ENCODE data around the gene RPL13.

RPL13 gene

GRCh38 chr16:89545831-89546574 lies 14.5 kb upstream of the RPL13 start:
- no peaks in the 10 kb centered on the region for H3K36me3 ChIP-seq (replicated peaks; ENCODE audit: insufficient read depth, low read length)
- H3K9me2 ChIP-seq (replicated peaks; ENCODE audit: insufficient read depth, low read length), result no peaks in the 10 kb centered on the region
- H4K20me1 ChIP-seq (ENCODE audit: insufficient read depth, low read length), result no peaks in the 10 kb centered on the region
- H3K79me2 ChIP-seq (ENCODE audit: low read length), result no peaks in the 10 kb centered on the region
- H3K9me3 ChIP-seq (replicated peaks; ENCODE audit: insufficient read depth, low read length), result no peaks in the 10 kb centered on the region
- H3K4me2 ChIP-seq (ENCODE audit: low read depth, low read length), result no peak overlapping the region
- H3K4me1 ChIP-seq (ENCODE audit: low read length), result no peaks in the 10 kb centered on the region
- H2AFZ ChIP-seq (ENCODE audit: low read length), result no peak overlapping the region
- no peak overlapping the region for H3K4me3 ChIP-seq (ENCODE audit: low read length)
- H3K27me3 ChIP-seq (replicated peaks; ENCODE audit: insufficient read depth, low read length), result no peaks in the 10 kb centered on the region
- DNase-seq, result no peak
- H3F3A ChIP-seq (ENCODE audit: insufficient read depth, low read length), result no peaks in the 10 kb centered on the region
- no peak for TF ChIP-seq CTCF (IDR thresholded peaks at IDR 0.05; ENCODE audit: low read length)
- no peak for TF ChIP-seq EZH2phosphoT487 (IDR thresholded peaks at IDR 0.05; ENCODE audit: low read length)
- H3K27ac ChIP-seq (ENCODE audit: low read length), result no peak overlapping the region
- H3K9ac ChIP-seq (ENCODE audit: low read length), result no peak overlapping the region

- no peak for DNase-seq
- H3K27ac ChIP-seq (ENCODE audit: low read length), result no peak overlapping the region
- H4K20me1 ChIP-seq (ENCODE audit: insufficient read depth, low read length), result no peaks in the 10 kb centered on the region
- no peak overlapping the region for H2AFZ ChIP-seq (ENCODE audit: low read length)
- TF ChIP-seq CTCF (IDR thresholded peaks at IDR 0.05; ENCODE audit: low read length) (no peak), EZH2 (optimal IDR thresholded peaks at IDR 0.05; ENCODE audit: low read depth, low read length) (no peak), EZH2phosphoT487 (IDR thresholded peaks at IDR 0.05; ENCODE audit: low read length) (no peak)
- H3K4me3 ChIP-seq (ENCODE audit: low read length), result no peak overlapping the region
- no peaks in the 10 kb centered on the region for H3K4me1 ChIP-seq (ENCODE audit: low read length)
- H3F3A ChIP-seq (ENCODE audit: insufficient read depth, low read length), result no peaks in the 10 kb centered on the region
- no peaks in the 10 kb centered on the region for H3K9me3 ChIP-seq (replicated peaks; ENCODE audit: insufficient read depth, low read length)
- no peaks in the 10 kb centered on the region for H3K79me2 ChIP-seq (ENCODE audit: low read length)
- H3K9ac ChIP-seq (ENCODE audit: low read length), result no peak overlapping the region
- no peaks in the 10 kb centered on the region for H3K27me3 ChIP-seq (replicated peaks; ENCODE audit: insufficient read depth, low read length)
- H3K4me2 ChIP-seq (ENCODE audit: low read depth, low read length), result no peak overlapping the region
- no peaks in the 10 kb centered on the region for H3K9me2 ChIP-seq (replicated peaks; ENCODE audit: insufficient read depth, low read length)
- no peaks in the 10 kb centered on the region for H3K36me3 ChIP-seq (replicated peaks; ENCODE audit: insufficient read depth, low read length)
These were observed 13.7 kb upstream of the RPL13 start for GRCh38 chr16:89546781-89547180.

- Histone ChIP-seq H3F3A (ENCODE audit: insufficient read depth, low read length) (no peaks in the 10 kb centered on the region), H3K27ac (ENCODE audit: low read length) (no peak overlapping the region), H3K9me3 (replicated peaks; ENCODE audit: insufficient read depth, low read length) (no peaks in the 10 kb centered on the region), H4K20me1 (ENCODE audit: insufficient read depth, low read length) (no peaks in the 10 kb centered on the region), H3K36me3 (replicated peaks; ENCODE audit: insufficient read depth, low read length) (no peaks in the 10 kb centered on the region), H3K27me3 (replicated peaks; ENCODE audit: insufficient read depth, low read length) (no peaks in the 10 kb centered on the region), H3K4me2 (ENCODE audit: low read depth, low read length) (no peak overlapping the region), H3K4me3 (ENCODE audit: low read length) (no peak overlapping the region), H3K9me2 (replicated peaks; ENCODE audit: insufficient read depth, low read length) (no peaks in the 10 kb centered on the region), H2AFZ (ENCODE audit: low read length) (no peak overlapping the region), H3K4me1 (ENCODE audit: low read length) (no peaks in the 10 kb centered on the region), H3K9ac (ENCODE audit: low read length) (no peak overlapping the region), H3K79me2 (ENCODE audit: low read length) (no peaks in the 10 kb centered on the region)
- TF ChIP-seq EZH2phosphoT487 (IDR thresholded peaks at IDR 0.05; ENCODE audit: low read length), result no peak
- TF ChIP-seq EZH2 (optimal IDR thresholded peaks at IDR 0.05; ENCODE audit: low read depth, low read length), result no peak
- no peak for TF ChIP-seq CTCF (IDR thresholded peaks at IDR 0.05; ENCODE audit: low read length)
- DNase-seq, result no peak
These were observed 13.2 kb upstream of the RPL13 start for GRCh38 chr16:89547291-89547690.

Measured in MM.1S (cell line).